HepG2 (cell line): ENCODE measurements around the gene KCNIP4.

Experiments
- ARHGAP35 ChIP-seq: sonication (generic); formaldehyde crosslinking; IDR thresholded peaks from 2 replicates; pipeline ENCODE4 v1.9.0; 2022; ENCODE audit warnings: mild to moderate bottlenecking, inconsistent platforms, moderate library complexity, missing genetic modification reagents, borderline replicate concordance
- EP300 ChIP-seq, 3 experiments: sonication (generic) in 1 of 3; formaldehyde crosslinking in 1 of 3; IDR thresholded peaks; 2 replicates each; pipeline versions ENCODE4 v1.5.1 to v1.6.1; 2011 to 2020; ENCODE audit warnings: low read depth in 2 of 3, low read length in 2 of 3, borderline replicate concordance in 1 of 3, improper control_type of control experiment in 1 of 3, mild to moderate bottlenecking in 1 of 3, missing genetic modification reagents in 1 of 3, moderate library complexity in 1 of 3
- FOXA1 ChIP-seq, 2 experiments: fragments of 450-650 bp in 1 of 2; sonication (generic) in 1 of 2; formaldehyde crosslinking in 1 of 2; IDR thresholded peaks; 2 replicates each; pipeline versions ENCODE4 v1.4.0 to v1.6.1; 2016 to 2020; ENCODE audit warnings: missing genetic modification reagents in 1 of 2
- JUN ChIP-seq: sonication (generic); formaldehyde crosslinking; IDR thresholded peaks from 2 replicates; pipeline ENCODE4 v1.4.0; 2020; ENCODE audit warnings: mild to moderate bottlenecking, missing genetic modification reagents
- MAFG ChIP-seq: sonication (generic); formaldehyde crosslinking; IDR thresholded peaks from 2 replicates; pipeline ENCODE4 v1.5.1; 2020; ENCODE audit warnings: mild to moderate bottlenecking, missing genetic modification reagents
- PCBP1 ChIP-seq: fragments of 200-400 bp; formaldehyde crosslinking; IDR thresholded peaks from 2 replicates; pipeline ENCODE4 v1.6.1; 2017; ENCODE audit warnings: mild to moderate bottlenecking, low read depth, low read length, borderline replicate concordance
- POGZ ChIP-seq: sonication (generic); formaldehyde crosslinking; IDR thresholded peaks from 2 replicates; pipeline ENCODE4 v1.4.0; 2020; ENCODE audit warnings: mild to moderate bottlenecking, missing genetic modification reagents
- PTBP1 ChIP-seq: fragments of 200-400 bp; formaldehyde crosslinking; IDR thresholded peaks from 2 replicates; pipeline ENCODE4 v1.6.1; 2018; ENCODE audit warnings: low read length, low read depth; ENCODE audit not compliant: poor library complexity, severe bottlenecking
- SRSF9 ChIP-seq: fragments of 200-400 bp; formaldehyde crosslinking; IDR thresholded peaks from 2 replicates; pipeline ENCODE4 v1.6.1; 2018; ENCODE audit warnings: borderline replicate concordance, mild to moderate bottlenecking, low read depth, low read length; ENCODE audit not compliant: insufficient read depth, poor library complexity, severe bottlenecking
- TAF1 ChIP-seq: sonication (generic); formaldehyde crosslinking; IDR thresholded peaks from 2 replicates; pipeline ENCODE4 v1.4.0; 2020; ENCODE audit warnings: missing genetic modification reagents
- TF ChIP-seq, protein P1 (sequence below): sonication (generic); formaldehyde crosslinking; IDR thresholded peaks from 2 replicates; pipeline ENCODE4 v1.5.0; 2020; ENCODE audit warnings: mild to moderate bottlenecking, missing genetic modification reagents, moderate library complexity
- TF ChIP-seq, protein P2 (sequence below): sonication (generic); formaldehyde crosslinking; IDR thresholded peaks from 2 replicates; pipeline ENCODE4 v1.8.0; 2022; ENCODE audit warnings: mild to moderate bottlenecking, missing genetic modification reagents, moderate library complexity

DNA sequence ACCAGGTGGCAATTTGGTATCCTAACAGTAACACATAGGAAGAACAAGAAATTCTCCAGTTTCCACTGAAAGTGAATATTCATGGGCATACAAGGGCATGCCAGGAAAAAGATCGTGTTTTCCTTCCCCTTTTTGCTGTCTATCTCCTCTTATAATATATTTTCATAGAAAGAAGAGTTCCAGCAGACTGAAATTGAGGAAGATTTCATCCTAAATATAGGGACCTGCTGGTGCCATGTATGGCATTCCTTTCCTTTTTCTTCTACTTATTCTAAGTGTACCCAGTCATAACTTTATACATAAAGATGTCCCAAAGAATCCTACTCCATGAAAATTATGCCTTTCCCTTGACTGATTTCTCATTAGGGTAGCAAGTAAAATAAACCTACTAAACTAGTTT, 40.8 kb upstream of the KCNIP4 start:
- TF ChIP-seq EP300 (IDR thresholded peaks at IDR 0.05; ENCODE audit: low read depth in 2 of 2, low read length in 2 of 2) (no peak), EP300 (CRISPR knock-in tag; IDR thresholded peaks at IDR 0.05; ENCODE audit: borderline replicate concordance) (no peak), JUN (no peak), FOXA1 (IDR thresholded peaks at IDR 0.05) (no peak), FOXA1 (CRISPR knock-in tag; IDR thresholded peaks at IDR 0.05) (no peak), PCBP1 (no peak), MAFG (CRISPR knock-in tag) (no peak), TAF1 (no peak), PTBP1 (no peak), POGZ (CRISPR knock-in tag) (no peak), SRSF9 (no peak), ARHGAP35 (no peak)
- TF ChIP-seq, protein P1, sequence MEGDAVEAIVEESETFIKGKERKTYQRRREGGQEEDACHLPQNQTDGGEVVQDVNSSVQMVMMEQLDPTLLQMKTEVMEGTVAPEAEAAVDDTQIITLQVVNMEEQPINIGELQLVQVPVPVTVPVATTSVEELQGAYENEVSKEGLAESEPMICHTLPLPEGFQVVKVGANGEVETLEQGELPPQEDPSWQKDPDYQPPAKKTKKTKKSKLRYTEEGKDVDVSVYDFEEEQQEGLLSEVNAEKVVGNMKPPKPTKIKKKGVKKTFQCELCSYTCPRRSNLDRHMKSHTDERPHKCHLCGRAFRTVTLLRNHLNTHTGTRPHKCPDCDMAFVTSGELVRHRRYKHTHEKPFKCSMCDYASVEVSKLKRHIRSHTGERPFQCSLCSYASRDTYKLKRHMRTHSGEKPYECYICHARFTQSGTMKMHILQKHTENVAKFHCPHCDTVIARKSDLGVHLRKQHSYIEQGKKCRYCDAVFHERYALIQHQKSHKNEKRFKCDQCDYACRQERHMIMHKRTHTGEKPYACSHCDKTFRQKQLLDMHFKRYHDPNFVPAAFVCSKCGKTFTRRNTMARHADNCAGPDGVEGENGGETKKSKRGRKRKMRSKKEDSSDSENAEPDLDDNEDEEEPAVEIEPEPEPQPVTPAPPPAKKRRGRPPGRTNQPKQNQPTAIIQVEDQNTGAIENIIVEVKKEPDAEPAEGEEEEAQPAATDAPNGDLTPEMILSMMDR (CRISPR knock-in tag), result no peak
- TF ChIP-seq, protein P2, sequence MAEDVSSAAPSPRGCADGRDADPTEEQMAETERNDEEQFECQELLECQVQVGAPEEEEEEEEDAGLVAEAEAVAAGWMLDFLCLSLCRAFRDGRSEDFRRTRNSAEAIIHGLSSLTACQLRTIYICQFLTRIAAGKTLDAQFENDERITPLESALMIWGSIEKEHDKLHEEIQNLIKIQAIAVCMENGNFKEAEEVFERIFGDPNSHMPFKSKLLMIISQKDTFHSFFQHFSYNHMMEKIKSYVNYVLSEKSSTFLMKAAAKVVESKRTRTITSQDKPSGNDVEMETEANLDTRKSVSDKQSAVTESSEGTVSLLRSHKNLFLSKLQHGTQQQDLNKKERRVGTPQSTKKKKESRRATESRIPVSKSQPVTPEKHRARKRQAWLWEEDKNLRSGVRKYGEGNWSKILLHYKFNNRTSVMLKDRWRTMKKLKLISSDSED (CRISPR knock-in tag), result no peak
